HG03575 (cell line): ENCODE results near the gene INTS14.
"Not testable (repeated sequence)": the region's sequence is repeated elsewhere in the genome, so short reads cannot be mapped to it uniquely, and the experiment has no call there.

Experiments used
- ATAC-seq: cut with Tn5 transposase; IDR thresholded peaks from one replicate; pipeline ENCODE4 v1.9.1; 2021; ENCODE audit not compliant: unreplicated experiment, insufficient number of reproducible peaks, low FRiP score; ENCODE audit errors: extremely low read depth

The INTS14 gene

DNA sequence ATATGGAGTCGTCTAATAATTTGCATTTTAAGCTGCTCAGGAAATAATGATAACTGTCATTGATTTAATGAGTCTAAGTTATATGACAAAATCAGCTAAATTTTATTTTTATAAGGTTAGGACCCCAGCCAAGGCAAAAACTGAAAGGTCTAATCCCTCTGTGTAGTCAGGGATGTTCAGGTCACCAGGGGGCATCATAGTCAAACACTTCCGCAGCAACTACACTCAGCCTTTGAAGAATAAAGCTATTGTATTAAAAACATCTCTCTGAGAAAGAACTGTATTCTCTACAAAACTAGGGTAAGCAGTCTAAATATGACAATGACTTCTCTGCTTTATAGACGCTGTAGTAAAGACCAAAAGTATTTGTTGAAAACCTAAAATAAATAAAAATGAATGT, 15.0 kb downstream of the INTS14 start:
- no peak for ATAC-seq

DNA sequence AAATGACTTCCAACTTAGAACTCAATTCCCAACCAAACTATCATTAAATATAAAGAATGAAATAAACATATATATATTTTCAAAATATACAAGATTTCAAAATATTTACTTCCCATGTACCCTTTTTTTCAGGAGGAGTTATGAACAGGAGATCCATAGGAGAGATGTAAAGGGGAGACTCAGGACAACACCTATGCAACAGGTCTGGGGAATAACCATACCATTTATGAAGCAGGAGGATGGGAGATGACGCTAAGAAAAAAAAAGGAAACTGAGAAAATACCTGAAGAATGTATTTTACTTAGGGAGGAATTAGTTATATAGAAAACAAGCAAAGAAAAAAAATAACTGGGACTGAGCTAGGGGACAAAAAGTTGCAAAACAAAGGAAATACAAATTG, 23.8 kb downstream of the INTS14 start:
- no peak for ATAC-seq

DNA sequence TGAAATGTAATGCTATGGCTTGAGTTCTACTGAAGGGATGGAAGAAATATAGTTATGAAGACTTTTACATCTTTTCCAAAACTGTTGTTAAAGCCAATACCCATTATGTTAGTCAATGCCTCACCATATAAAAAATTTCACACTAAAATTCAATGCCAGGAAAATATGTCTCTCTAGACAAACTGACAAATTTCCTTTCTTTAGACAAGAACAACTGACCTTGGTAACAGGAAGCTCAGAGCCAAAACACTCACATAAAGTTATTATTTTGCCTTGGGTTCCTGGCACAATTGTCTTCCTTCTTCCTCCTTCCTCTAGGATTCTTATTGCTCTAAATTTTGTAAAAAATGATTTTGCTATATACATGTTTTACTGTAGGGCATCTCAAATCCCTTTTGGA, 26.7 kb downstream of the INTS14 start:
- ATAC-seq = no peak

DNA sequence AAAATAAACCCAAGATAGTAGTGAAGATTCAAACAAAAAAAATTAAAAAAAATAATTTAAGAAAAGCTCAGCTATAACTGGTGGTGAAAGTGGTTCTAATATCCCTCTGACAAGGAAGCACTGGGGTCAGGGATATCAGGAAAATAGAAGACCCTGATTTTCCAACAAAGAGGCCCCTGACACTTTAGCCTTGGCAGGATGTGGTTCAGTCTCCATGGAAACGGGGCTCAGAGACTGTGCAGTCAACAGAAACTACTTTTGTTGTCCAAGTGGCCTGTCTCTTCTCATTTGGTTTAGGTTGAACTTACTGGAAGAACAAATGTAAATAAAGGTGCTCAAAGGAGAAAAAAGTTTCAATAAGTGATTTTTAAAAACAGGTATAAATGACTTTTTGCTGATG, 27.2 kb downstream of the INTS14 start:
- no peak for ATAC-seq

DNA sequence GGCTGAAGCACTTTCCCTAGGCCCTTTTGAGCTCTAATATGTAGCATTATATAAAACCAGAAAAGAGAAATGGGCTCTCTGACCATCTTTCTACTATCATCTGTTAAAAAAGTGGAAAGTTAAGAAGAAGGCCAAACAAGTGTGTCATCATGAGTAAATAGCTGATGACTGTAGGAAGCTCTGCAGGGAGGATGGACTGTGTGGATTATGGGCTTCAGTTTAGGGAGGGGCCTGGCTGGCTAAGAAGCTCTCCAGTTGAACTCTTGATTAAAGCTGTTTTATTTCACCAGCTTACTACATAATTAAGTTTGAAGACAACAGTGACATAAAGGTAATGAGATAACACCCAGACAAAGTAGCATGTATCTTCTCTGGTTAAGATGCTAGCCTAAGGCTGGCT, 30.6 kb downstream of the INTS14 start:
- ATAC-seq = no peak

DNA sequence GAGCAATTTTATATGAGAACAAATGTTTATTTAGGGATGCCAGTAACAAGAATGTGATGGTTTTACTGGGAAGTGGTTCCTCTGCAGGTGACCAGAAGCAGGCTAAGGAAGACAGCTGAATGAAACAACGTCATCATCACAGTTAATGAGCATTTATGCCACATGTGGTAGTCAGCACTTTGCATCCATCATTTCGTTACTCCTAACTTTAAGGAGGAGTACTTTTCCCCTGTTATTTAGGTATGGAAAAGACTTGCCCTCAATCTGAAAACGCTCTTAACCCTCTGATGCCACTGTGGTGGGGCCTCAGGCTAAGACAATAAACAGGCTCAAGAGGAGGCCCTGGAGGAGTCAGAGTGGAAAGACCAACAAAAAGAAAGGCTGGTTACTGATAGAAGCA, 31.2 kb downstream of the INTS14 start:
- no peak for ATAC-seq

DNA sequence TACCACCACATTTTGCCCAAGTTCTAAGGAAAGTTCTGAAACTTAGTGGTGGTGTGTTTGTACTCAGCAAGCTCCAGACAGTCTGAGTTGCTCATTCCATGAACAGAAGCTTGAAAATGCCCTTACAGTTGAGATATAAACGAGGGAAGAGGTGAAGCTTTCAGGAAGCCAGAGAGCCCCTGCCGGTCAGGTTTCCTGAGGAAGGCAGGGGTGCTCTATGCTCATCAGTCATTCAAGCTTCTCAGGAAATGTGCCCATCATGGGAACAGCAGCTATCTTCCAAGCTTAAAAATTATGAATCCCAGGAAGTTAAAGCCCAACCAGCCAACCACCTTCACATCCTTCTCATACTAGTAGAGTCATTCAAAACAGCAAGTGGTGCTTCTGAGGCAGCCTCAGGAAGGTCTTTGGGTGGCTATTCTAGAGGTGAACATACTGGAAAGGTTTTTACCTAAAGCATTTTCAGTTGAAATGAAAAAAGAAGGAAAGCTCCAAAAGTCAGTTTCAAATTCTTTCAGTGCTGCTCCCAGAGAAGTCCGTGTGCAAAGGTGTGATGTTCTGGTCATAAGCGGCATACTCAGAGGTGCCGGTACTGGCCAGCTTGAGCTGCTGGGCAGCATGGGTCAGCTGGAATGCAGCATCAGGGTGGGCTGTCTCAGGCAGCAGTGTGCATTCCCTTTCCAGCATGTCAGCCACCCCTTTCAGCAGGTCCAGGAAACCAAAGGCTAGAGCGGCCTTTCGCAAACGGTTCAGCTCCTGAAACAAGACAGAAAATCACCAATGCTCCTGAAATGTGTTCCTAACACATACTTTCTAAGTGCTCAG, 31.8 kb downstream of the INTS14 start:
- no peak for ATAC-seq

DNA sequence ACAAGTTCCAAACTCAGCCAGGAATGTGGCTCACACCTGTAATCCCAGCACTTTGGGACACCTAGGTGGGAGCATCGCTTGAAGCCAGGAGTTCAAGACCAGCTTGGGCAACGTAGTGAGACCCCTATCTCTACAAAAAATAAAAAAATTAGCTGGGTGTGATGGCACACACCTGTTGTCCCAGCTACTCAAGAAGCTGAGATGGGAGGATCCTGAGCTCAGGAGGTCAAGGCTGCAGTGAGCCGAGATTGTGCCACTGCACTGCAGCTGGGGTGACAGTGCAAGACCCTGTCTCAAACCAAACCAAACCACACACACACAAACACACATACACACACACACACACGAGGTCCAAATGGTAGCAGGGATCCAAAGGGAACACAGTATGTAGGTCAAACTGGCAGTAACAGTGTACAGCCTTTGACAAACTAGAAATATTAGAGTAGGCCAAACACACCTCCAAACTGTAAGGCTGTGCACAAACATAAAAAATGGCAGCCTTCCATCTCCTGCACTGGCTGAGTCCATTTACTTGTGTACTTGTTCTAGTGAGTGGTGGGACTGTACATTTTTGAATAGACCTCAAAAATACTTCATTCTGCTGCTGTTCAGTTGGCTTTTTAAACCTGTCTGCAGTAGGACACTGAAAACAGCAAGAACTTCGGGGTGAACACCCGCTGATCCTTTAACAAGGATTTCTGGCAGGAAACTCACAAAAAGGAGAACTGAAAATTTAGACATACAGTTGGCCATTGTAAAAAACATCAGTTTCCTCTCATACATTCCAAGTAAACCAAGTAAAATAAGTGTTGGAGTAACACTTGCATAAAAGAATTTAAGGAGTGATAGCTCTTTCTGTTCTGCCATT, 33.6 kb downstream of the INTS14 start:
- ATAC-seq = no peak

DNA sequence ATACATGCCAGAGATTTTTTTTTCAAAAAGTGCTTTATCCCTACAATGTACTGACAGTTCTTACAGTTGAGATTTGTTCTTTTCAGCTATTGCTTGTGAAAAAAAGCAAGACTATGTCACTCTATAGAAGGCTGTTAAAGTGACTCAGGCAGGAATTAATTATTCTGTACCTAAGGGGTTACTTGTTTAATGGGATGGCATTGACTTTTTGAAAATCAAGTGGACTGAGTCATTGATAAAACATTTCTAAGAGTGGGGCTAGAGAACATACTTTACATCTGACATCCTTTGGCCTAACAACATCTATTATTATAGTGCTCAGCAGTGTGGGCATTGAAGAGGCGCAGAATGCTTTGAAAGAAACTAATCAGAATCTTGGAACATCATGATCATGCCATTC, 34.3 kb downstream of the INTS14 start:
- ATAC-seq = no peak

DNA sequence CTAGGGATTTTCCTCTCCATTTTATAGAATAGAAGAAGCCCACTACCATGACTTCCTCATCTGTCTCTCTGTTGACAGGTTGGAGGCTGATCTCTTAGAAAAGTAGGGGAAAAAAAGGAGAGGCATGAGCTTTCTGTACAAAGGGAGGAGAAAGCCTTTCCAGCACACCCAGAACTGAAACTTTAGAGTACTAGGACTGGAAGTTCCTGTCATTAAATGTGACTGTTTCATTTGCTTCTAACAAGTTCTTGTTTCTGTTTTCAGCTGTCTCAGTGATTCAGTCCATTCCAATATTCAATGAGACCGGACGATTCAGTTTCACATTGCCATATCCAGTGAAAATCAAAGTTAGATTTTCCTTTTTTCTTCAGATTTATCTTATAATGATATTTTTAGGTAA, 39.0 kb downstream of the INTS14 start:
- no peak for ATAC-seq

DNA sequence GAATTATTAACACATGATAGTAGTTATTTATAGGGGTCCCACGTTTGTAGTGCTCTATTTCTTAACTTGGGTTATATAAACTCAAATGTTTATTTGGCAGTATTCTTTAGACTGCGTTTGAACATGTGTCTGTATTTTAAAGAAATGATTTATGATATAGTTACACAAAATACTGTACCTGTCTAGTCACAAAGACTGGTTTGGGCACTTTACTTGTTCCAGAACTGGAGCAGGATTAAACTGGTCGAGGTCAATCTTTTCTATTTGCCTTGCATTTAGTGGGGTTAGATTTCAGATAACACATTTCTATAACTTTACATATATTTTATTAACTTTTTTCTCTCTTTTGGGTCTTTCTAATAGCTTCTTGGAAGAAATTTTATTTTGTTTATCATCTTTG, 41.2 kb downstream of the INTS14 start:
- ATAC-seq = no peak

DNA sequence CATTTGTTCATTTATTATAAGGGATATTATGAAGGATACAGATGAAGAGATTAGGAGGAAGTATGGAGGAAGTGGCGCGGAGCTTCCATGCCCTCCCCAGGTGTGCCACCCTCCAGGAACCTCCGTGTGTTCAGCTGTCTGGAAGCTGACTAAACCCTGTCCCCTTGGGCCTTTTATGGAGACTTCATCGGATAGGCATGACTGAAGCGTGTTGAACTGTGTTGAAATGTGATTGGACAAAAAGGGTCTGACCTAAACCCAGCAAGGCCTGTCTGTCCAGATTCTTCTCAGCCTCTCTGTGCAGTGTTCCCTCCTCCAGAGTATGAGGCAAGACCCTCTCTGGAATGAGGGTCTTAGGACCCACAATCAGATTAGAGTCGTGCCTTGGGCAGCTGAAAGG, 49.0 kb downstream of the INTS14 start:
- no peak for ATAC-seq

DNA sequence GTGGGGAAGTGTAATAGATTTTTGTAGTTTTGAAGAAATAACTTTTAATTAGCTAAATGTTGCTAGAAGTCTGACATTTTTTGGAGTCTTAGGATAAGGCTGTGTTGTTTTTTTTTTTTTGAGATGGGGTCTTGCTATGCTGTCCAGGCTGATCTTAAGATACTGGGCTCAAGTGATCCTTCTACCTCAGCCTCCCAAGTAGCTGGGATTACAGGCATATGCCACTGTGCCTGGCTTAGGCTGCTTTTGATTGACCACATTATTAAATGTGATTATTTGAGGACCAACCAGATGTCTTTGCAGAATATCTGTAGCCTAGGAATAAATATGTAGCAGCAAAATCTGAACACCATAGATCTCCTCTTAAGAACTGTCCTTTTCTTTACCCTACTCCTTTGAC, 51.0 kb downstream of the INTS14 start:
- no peak for ATAC-seq

DNA sequence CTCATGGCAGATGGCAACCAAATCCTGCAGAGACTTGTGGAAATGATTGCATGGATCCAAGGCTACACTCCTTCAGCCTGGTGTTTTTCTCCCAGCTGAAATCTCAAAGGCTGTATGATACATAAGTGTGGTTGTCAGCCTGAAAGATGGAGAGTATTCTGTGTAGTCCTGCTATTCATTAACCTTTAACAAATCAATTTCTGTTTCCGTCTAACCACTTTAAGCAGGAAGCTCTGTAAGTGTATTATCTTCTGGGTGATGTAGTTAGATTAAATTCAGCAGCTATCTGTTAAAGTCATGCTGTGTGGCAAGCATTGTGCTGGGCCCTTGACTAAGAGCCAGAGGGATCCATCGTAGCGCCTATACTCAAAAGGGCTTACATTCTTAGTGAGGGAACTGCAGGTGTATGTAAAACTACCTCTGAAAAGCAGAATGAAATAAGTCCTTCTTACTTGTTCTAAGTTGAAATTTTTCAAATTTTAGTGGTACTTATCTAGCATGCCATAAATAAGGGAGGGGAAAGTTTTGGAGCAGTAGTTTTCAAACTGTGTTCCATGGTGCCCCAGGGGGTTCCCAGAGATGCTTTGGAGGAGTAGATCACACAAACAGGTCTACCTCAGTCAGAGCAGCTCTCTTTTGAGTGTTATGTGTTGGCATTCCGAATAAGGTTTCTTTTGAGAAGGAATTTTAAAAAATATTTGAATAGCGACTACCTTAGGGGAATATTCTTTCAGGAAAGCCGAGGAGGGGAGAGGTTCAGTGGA, 51.8 kb downstream of the INTS14 start:
- ATAC-seq = no peak

DNA sequence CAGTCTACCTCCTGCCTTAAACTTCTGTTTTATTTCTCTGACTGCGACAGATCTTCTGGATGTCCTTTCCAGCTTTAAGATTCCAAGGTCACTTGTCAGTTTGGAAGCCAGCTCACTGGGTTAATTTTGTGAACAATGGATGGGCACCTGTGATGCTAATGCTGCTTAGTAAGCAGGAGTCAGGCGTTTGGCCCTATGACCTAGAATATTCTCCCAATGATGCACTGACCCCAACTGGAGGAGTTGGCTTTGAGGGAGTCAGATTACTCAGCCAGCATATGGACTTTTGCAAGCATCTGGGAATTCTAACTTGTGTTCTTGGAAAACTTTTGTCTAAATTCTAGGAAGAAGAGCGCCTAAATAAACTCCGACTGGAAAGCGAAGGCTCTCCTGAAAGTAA, 52.6 kb downstream of the INTS14 start:
- ATAC-seq = no peak

DNA sequence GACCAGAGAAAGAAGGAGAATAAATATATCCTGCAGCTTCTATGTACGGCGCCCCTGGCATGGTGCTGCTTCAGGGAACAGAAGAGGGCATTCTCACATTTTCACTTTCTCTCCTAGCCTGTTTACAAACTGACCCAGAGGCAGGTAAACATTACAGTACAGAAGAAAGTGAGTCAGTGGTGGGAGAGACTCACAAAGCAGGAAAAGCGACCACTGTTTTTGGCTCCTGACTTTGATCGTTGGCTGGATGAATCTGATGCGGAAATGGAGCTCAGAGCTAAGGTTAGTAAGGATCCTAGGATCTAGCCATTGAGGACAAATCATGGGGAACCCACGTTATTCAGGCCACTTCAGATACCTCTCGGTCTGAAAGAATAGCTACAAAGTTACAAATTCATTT, 54.3 kb downstream of the INTS14 start:
- no peak for ATAC-seq

DNA sequence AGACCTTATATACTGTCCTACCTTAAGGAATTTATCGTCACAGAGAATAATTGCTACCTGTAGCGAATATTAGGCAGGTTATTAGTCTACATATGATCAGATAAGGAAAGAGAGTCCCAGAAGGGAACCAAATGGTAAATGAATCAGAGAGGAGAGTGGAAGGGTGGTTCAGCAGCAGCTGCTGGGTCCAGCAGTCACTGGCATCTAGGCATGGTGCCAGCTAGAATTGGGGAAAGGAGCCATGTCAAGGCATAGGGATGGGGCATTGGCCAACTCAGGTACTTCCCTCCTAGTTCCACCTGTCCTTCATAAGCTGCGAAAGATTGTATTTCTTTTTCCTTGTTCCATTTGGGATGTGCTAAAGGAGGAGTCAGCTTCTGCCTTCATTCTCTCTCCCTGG, 57.2 kb downstream of the INTS14 start:
- ATAC-seq = no peak

DNA sequence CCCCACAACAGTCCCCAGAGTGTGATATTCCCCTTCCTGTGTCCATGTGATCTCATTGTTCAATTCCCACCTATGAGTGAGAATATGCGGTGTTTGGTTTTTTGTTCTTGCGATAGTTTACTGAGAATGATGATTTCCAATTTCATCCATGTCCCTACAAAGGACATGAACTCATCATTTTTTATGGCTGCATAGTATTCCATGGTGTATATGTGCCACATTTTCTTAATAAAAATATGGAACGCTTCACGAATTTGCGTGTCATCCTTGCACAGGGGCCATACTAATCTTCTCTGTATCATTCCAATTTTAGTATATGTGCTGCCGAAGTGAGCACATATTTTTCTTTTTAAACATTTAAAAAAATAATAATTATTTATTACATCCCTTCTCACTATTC, 58.1 kb downstream of the INTS14 start:
- not testable (repeated sequence) for ATAC-seq

DNA sequence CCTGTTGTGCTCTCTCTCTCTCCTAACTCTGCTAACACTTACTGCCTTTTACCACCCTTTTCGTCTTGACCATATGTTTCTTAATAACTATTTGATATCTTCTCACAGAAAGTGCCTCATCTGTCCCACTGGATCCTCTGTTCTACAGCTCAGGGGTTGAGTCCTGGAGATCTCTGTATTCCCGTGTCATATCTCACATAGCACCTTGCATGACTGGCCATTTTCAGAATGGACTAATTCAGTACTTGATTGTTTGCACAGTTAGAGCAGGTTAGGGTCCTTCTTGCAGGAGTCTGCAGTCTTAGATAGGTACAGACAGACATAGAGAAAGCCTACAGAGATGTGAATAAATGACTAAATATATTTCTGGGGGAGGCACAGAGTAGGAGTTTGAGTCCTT, 59.7 kb downstream of the INTS14 start:
- ATAC-seq = no peak

DNA sequence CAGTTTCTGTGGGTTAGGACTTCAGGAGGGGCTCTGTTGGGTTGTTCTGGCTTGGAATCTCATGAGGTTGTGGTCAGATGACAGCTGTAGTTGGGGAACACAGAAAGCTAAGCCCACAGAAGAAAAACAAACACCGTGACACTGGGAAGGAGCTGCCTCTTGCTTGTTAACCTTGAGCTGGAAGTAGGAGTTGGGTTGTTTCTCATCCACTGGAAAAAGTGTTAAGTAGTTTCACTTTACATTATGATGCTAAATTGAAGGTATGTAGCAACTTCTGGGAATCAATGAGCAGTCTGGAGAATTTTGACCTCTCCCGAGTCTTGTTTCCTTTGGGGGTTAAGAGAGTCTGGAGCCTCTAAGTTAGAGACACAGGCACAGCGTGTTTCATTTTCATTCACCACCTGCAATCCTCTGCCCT, 60.2 kb downstream of the INTS14 start:
- ATAC-seq = no peak
